Neural crest cell (in vitro differentiated cells): ENCODE results near the gene ZNF555. TPM values are rescaled to one million over a fixed set of nuclear protein-coding genes. Genes with fewer than 3 reads are reported as not detected.
A peak's percentile ranks its signal among the peaks of the same experiment; 100 is the strongest.

Experiments
- DNase-seq: peaks from one replicate; pipeline ENCODE4 v3.0.0; 2021; ENCODE audit warnings: low read depth, mixed read lengths, low spot score
- H3K27ac Mint-ChIP-seq: one replicate; pipeline ENCODE4 v1.8.0; 2021; ENCODE audit warnings: mild to moderate bottlenecking, mixed read lengths; ENCODE audit not compliant: unreplicated experiment
- H3K27me3 Mint-ChIP-seq: 2 replicates; pipeline ENCODE4 v1.8.0; 2021; ENCODE audit warnings: low read depth, mild to moderate bottlenecking, mixed read lengths
- H3K36me3 Mint-ChIP-seq: 2 replicates; pipeline ENCODE4 v1.8.0; 2021; ENCODE audit warnings: low read depth, mild to moderate bottlenecking, mixed read lengths
- H3K4me1 Mint-ChIP-seq: 2 replicates; pipeline ENCODE4 v1.8.0; 2021; ENCODE audit warnings: mixed read lengths
- H3K4me3 Mint-ChIP-seq: one replicate; pipeline ENCODE4 v1.8.0; 2021; ENCODE audit warnings: mild to moderate bottlenecking, mixed read lengths
- H3K9me3 Mint-ChIP-seq: 2 replicates; pipeline ENCODE4 v1.8.0; 2021; ENCODE audit warnings: mixed read lengths
- CTCF ChIP-seq: fragments of 200-600 bp; sonication (generic); conservative IDR thresholded peaks from 2 replicates; pipeline ENCODE4 v1.5.0; 2021; ENCODE audit warnings: antibody characterized with exemption, mild to moderate bottlenecking
- total RNA-seq: library from RNA; stranded (reverse); gene quantifications from 2 replicates; pipeline ENCODE4 v1.2.1, GENCODE V29; 2021

ZNF555 gene
- total RNA-seq, 1 donor from 2014 or later, result 10.5 TPM

- Mint-ChIP-seq H3K27me3 (no peaks in the 10 kb centered on the region), H3K36me3 (peaks cover 24% of the 10 kb centered on the region), H3K4me3 (no peak overlapping the region), H3K4me1 (no peaks in the 10 kb centered on the region), H3K27ac (no peak overlapping the region), H3K9me3 (peaks cover 5% of the 10 kb centered on the region)
- no peak for TF ChIP-seq CTCF
- no peak for DNase-seq
Observed at GRCh38 chr19:2824129-2824528, 17.1 kb upstream of the ZNF555 start.

GRCh38 chr19:2827022-2827421 lies 14.3 kb upstream of the ZNF555 start:
- Mint-ChIP-seq H3K27ac (no peak overlapping the region), H3K4me3 (no peak overlapping the region), H3K27me3 (no peaks in the 10 kb centered on the region), H3K36me3 (peaks cover 39% of the 10 kb centered on the region), H3K4me1 (no peaks in the 10 kb centered on the region), H3K9me3 (peaks cover 9% of the 10 kb centered on the region)
- no peak for TF ChIP-seq CTCF
- no peak for DNase-seq

- TF ChIP-seq CTCF, result no peak
- Mint-ChIP-seq H3K27ac (no peak overlapping the region), H3K27me3 (no peaks in the 10 kb centered on the region), H3K4me1 (no peaks in the 10 kb centered on the region), H3K4me3 (no peak overlapping the region), H3K9me3 (peaks cover 12% of the 10 kb centered on the region), H3K36me3 (peaks cover 48% of the 10 kb centered on the region)
- no peak for DNase-seq
Observed at GRCh38 chr19:2827840-2828489, 13.3 kb upstream of the ZNF555 start.

GRCh38 chr19:2834294-2834871 lies 6.9 kb upstream of the ZNF555 start:
- Mint-ChIP-seq H3K4me1 (no peaks in the 10 kb centered on the region), H3K36me3 (peaks cover 65% of the 10 kb centered on the region), H3K9me3 (peaks cover 29% of the 10 kb centered on the region), H3K27me3 (no peaks in the 10 kb centered on the region), H3K4me3 (peak overlapping the region; percentile 61), H3K27ac (no peak overlapping the region)
- TF ChIP-seq CTCF, result no peak
- no peak for DNase-seq

- Mint-ChIP-seq H3K27ac (no peak overlapping the region), H3K36me3 (peaks cover 54% of the 10 kb centered on the region), H3K27me3 (no peaks in the 10 kb centered on the region), H3K4me1 (peaks cover 5% of the 10 kb centered on the region), H3K4me3 (no peak overlapping the region), H3K9me3 (peaks cover 26% of the 10 kb centered on the region)
- TF ChIP-seq CTCF, result no peak
- no peak for DNase-seq
Observed at GRCh38 chr19:2837430-2837829, 3.8 kb upstream of the ZNF555 start.
